ENCODE data around the gene CYP4A22. TPM values are rescaled to one million over a fixed set of nuclear protein-coding genes. Genes with fewer than 3 reads are reported as not detected.
A peak's percentile ranks its signal among the peaks of the same experiment; 100 is the strongest.
"Not testable (repeated sequence)": the region's sequence is repeated elsewhere in the genome, so short reads cannot be mapped to it uniquely, and the experiment has no call there.

The CYP4A22 gene, protein sequence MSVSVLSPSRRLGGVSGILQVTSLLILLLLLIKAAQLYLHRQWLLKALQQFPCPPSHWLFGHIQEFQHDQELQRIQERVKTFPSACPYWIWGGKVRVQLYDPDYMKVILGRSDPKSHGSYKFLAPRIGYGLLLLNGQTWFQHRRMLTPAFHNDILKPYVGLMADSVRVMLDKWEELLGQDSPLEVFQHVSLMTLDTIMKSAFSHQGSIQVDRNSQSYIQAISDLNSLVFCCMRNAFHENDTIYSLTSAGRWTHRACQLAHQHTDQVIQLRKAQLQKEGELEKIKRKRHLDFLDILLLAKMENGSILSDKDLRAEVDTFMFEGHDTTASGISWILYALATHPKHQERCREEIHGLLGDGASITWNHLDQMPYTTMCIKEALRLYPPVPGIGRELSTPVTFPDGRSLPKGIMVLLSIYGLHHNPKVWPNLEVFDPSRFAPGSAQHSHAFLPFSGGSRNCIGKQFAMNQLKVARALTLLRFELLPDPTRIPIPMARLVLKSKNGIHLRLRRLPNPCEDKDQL
- total RNA-seq (2021; ENCODE audit: unreplicated experiment): not detected
- polyA plus RNA-seq (2012; ENCODE audit: insufficient read length): not detected
- not detected for Bru-seq, nascent RNA
- not detected for BruChase-seq, experiment 1, labeled RNA remaining after a 2-hour chase
- not detected for BruChase-seq, experiment 2, labeled RNA remaining after a 6-hour chase
- long read RNA-seq: 0 reads

DNA sequence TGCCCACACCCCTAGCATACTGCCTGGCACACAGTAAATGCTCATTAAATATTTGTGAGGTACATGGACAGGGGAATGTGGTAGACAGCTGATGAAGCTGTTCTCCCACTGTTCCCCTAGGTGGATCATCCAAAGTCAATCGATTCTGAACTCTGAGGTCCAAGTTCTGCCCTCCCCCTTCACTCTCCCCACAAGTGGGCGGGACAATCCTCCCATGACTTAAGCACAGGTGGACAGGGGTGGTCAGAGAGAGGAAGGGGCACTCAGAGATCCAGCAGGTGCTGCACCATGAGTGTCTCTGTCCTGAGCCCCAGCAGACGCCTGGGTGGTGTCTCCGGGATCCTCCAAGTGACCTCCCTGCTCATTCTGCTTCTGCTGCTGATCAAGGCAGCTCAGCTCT lies at the start of gene CYP4A22:
CYP4A22 (plus strand) TSS at position 244 of the 400 bp plus-strand sequence; CDS start at position 289, 45 bp downstream.
- H3K27ac ChIP-seq (ENCODE audit: low read length): no peak within 1 kb of the TSS
- TF ChIP-seq POLR2AphosphoS5 (IDR thresholded peaks at IDR 0.05; ENCODE audit: low read depth, low read length) (no peak), SIN3A (IDR thresholded peaks at IDR 0.05; ENCODE audit: borderline replicate concordance, insufficient read depth, low read depth, low read length) (no peak), REST (IDR thresholded peaks at IDR 0.05; ENCODE audit: insufficient read depth in 1 of 2, low read depth in 2 of 2, low read length in 1 of 2) (no peak), TCF7L2 (IDR thresholded peaks at IDR 0.05; ENCODE audit: low read depth, low read length) (no peak), CTCF (IDR thresholded peaks at IDR 0.05) (no peak)

DNA sequence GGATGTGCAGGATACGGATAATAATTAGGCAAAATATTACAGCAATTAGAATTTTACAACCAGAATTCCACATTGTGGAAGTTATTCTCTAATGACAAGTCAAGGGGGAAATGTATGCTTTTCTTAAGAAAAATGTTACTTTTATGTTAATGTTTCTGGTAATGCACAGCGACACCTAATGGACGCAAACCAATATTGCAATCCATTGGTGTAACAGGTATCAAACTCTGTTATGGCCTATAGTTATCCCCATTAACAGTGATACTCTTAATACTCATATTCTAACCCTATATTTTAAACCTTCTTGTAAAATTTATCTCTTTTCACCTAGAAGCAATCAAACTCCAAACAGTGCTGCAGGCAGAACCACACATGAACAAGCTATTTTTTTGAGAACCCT lies 47.9 kb upstream of the CYP4A22 start:
- BruUV-seq (replicated peaks); H3K27me3 ChIP-seq (ENCODE audit: control insufficient read depth, insufficient read depth, low read length); in situ Hi-C loops (cut with HindIII; ENCODE audit: low pct_unique_long_range_greater_than_20kb, low sequenced_read_pairs); intact Hi-C loops (cut with micrococcal nuclease; ENCODE audit: unreplicated experiment); H3K4me3 ChIP-seq (ENCODE audit: low read depth in 2 of 2, low read length in 2 of 2); H3K27ac ChIP-seq (ENCODE audit: low read length); H3K4me1 ChIP-seq (ENCODE audit: control insufficient read depth, insufficient read depth, low read length); CTCF ChIA-PET; H3K36me3 ChIP-seq (ENCODE audit: control insufficient read depth, insufficient read depth, low read length); POLR2A ChIA-PET; H3K9me3 ChIP-seq (ENCODE audit: control insufficient read depth, insufficient read depth, low read depth, low read length); ATAC-seq: not testable (repeated sequence)
- DNase-seq (ENCODE audit: low read depth, low spot score): peak; percentile 2
- TF ChIP-seq CTCF (IDR thresholded peaks at IDR 0.05): peak; percentile 68; the same call in 1 of the 2 replicates

More for the DNA sequence above, at the start of gene CYP4A22:
- POLR2A ChIA-PET: no interaction called here
- DNase-seq (ENCODE audit: low read depth, low spot score): no peak
- intact Hi-C loops (cut with micrococcal nuclease; ENCODE audit: unreplicated experiment): no loop called here
- ATAC-seq: no peak
- Histone ChIP-seq H3K4me3 (ENCODE audit: low read depth in 2 of 2, low read length in 2 of 2) (no peak within 1 kb of the TSS), H3K9me3 (ENCODE audit: control insufficient read depth, insufficient read depth, low read depth, low read length) (no peaks in the 10 kb centered on the region), H3K27me3 (ENCODE audit: control insufficient read depth, insufficient read depth, low read length) (no peaks in the 10 kb centered on the region), H3K4me1 (ENCODE audit: control insufficient read depth, insufficient read depth, low read length) (no peaks in the 10 kb centered on the region), H3K36me3 (ENCODE audit: control insufficient read depth, insufficient read depth, low read length) (no peaks in the 10 kb centered on the region)
- no TSS peak for BruUV-seq (replicated peaks)
- in situ Hi-C loops (cut with HindIII; ENCODE audit: low pct_unique_long_range_greater_than_20kb, low sequenced_read_pairs): no loop called here
- CTCF ChIA-PET: no interaction called here

DNA sequence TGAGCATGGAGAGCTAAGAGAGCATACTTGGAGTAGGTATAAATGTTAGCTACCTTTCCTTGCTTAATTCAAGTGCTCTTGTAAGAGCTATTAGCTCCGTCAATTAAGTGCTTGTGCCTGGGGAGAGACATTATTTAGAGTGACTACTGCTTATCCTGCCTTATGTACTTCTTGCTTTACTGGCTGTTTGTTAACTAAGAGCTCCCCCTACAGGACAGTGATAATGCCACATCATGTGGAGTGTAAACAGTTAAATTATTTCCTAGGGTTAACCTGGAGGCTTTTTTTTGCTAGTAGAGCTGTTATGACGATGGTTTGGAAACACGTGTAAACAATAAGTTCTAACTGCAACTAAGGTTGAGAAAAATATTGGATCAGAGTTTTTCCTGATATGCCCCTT lies 45.8 kb upstream of the CYP4A22 start:
- ATAC-seq; CTCF ChIA-PET; H3K27ac ChIP-seq (ENCODE audit: low read length); BruUV-seq (replicated peaks); POLR2A ChIA-PET; H3K4me3 ChIP-seq (ENCODE audit: low read depth in 2 of 2, low read length in 2 of 2); H3K9me3 ChIP-seq (ENCODE audit: control insufficient read depth, insufficient read depth, low read depth, low read length); H3K4me1 ChIP-seq (ENCODE audit: control insufficient read depth, insufficient read depth, low read length); H3K27me3 ChIP-seq (ENCODE audit: control insufficient read depth, insufficient read depth, low read length); H3K36me3 ChIP-seq (ENCODE audit: control insufficient read depth, insufficient read depth, low read length); DNase-seq (ENCODE audit: low read depth, low spot score); in situ Hi-C loops (cut with HindIII; ENCODE audit: low pct_unique_long_range_greater_than_20kb, low sequenced_read_pairs); intact Hi-C loops (cut with micrococcal nuclease; ENCODE audit: unreplicated experiment): not testable (repeated sequence)

Measured in Panc1 (cell line).